Esophagus squamous epithelium (tissue), 5 donors: ENCODE data around the gene LTBP3. TPM values are rescaled to one million over a fixed set of nuclear protein-coding genes. Genes with fewer than 3 reads are reported as not detected.
A peak's percentile ranks its signal among the peaks of the same experiment; 100 is the strongest.

Source experiments
- DNase-seq: peaks from one replicate; lab custom pipeline; 2025; lab: John Stamatoyannopoulos, UW
- H3K27ac ChIP-seq, 4 donors: fragments of 200-600 bp; sonication (generic); one replicate each; pipeline ENCODE4 v1.5.1; 2016 to 2019; ENCODE audit warnings: mild to moderate bottlenecking in 1 of 4
- H3K27me3 ChIP-seq, 4 donors: fragments of 200-600 bp; sonication (generic); 1 replicate in 3 of 4; 2 replicates in 1 of 4; pipeline versions ENCODE4 v1.5.1 to v1.6.0; 2017 to 2021; ENCODE audit warnings: antibody characterized with exemption in 1 of 4
- H3K36me3 ChIP-seq, 3 donors: fragments of 200-600 bp; sonication (generic); one replicate each; pipeline ENCODE4 v1.5.1; 2016 to 2019
- H3K4me1 ChIP-seq, 3 donors: fragments of 200-600 bp; sonication (generic); one replicate each; pipeline ENCODE4 v1.5.1; 2017 to 2019
- H3K4me3 ChIP-seq, 4 donors: fragments of 200-600 bp; sonication (generic); 1 replicate in 3 of 4; 2 replicates in 1 of 4; pipeline ENCODE4 v1.5.1; 2016 to 2019; ENCODE audit warnings: mild to moderate bottlenecking in 2 of 4, moderate library complexity in 1 of 4
- H3K9me3 ChIP-seq, 3 donors: fragments of 200-600 bp; sonication (generic); one replicate each; pipeline ENCODE4 v1.5.1; 2016 to 2019
- CTCF ChIP-seq, 6 experiments: fragments of 450-650 bp in 4 of 6; fragments of 200-600 bp in 2 of 6; sonication (generic) in 2 of 6; IDR thresholded peaks; one replicate each; pipeline ENCODE4 v1.5.1; 2016 to 2019; ENCODE audit warnings: antibody characterized with exemption in 6 of 6, mild to moderate bottlenecking in 4 of 6, moderate library complexity in 4 of 6
- POLR2A ChIP-seq, 4 donors: fragments of 450-650 bp; IDR thresholded peaks; one replicate each; pipeline ENCODE4 v1.6.1; 2017; ENCODE audit warnings: antibody characterized with exemption in 4 of 4, mild to moderate bottlenecking in 4 of 4, moderate library complexity in 3 of 4
- WGBS, 2 donors: methylation state at CpG; one replicate each; pipeline ENCODE4 v1.1.5; 2018; 5-methylcytosine and 5-hydroxymethylcytosine counted together
- intact Hi-C: fragments of 100-400 bp; cut with DNase I; formaldehyde crosslinking; loops from one replicate; pipeline ENCODE4 v1.15.0; 2022
- total RNA-seq, 4 donors: library from RNA; depleted of rRNA; stranded (reverse); fragments of >200 nt; gene quantifications; one replicate each; pipeline ENCODE4 v1.1.0, GENCODE V29; 2016
- donor health status: DM: yes; HTN: yes; CAD: no.

LTBP3 gene
- 10 to 100 TPM; 28.1 to 87.5 (median 54.0) TPM for total RNA-seq

- 1 to 3% methylated on average over 18 to 22 of the region's 79 CpGs for WGBS, 2 donors
- peaks cover 0 to 10% (median 0%) of the 10 kb centered on the region in 3 donors for H3K36me3 ChIP-seq
- H3K4me3 ChIP-seq = peak within 1 kb of the TSS; percentile 46 to 83 (median 63)
- peaks cover 58 to 80% (median 59%) of the 10 kb centered on the region in 3 donors for H3K4me1 ChIP-seq
- H3K27ac ChIP-seq = peak within 1 kb of the TSS; percentile 78 to 95 (median 92)
- DNase-seq = no peak
- peak in 1 of 6 experiments; percentile 5 for TF ChIP-seq CTCF (IDR thresholded peaks at IDR 0.05)
- TF ChIP-seq POLR2A (IDR thresholded peaks at IDR 0.05) = peak in 2 of 4 donors; percentile 19 to 51
- H3K9me3 ChIP-seq = no peaks in the 10 kb centered on the region
- H3K27me3 ChIP-seq = no peaks in the 10 kb centered on the region
- intact Hi-C loops = no loop called here
Measured at GRCh38 chr11:65558002-65558929, at the start of gene LTBP3. LTBP3 (minus strand) TSS chr11:65558359; CDS start chr11:65557959, 400 bp downstream.

DNA sequence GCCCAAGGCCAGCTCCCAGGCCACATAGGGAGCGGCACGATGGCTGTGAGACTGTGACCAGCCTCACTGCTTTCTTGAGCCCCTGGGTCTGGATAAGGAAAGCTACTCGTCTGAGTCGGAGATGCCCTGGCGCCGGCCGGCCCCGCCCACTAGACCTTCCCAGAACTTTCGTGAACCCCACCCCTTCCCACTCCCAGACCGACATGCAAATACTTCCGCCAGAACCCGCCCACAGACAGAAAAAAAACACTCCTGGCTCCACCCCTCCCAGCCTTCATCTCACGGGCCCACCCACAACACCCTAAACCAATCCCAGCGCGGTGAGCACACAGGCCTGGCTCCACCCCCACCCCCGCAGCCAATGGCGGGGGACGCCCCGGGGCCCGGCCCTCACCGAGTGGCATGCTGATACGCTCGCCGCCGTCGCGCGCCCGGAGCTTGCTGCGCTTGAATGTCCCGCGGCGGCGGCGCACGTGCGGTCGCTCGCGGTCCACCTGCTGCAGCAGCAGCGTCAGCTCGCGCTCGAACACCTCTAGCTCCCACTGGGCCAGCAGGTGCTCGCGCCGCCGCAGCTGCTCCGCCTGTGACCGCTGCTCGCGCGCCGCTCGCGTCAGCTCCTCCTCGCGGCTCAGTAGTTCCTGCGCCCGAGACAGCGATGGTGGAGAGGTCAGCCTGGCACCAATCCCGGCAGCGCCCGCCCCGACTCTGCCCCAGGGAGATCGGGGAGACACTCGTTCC lies 48.9 kb upstream of the LTBP3 start:
- Histone ChIP-seq H3K4me3 (peak overlapping the region in 3 of 4 donors; percentile 32 to 57 (median 38)), H3K27ac (peak overlapping the region; percentile 56 to 90 (median 87)), H3K27me3 (no peaks in the 10 kb centered on the region), H3K36me3 (peaks cover 13 to 96% (median 18%) of the 10 kb centered on the region in 3 donors), H3K4me1 (peaks cover 34 to 61% (median 36%) of the 10 kb centered on the region in 3 donors), H3K9me3 (no peaks in the 10 kb centered on the region)
- 40 to 59% methylated on average over 2 to 31 of the region's 67 CpGs for WGBS, 2 donors
- DNase-seq = peak; percentile 37
- no peak for TF ChIP-seq POLR2A (IDR thresholded peaks at IDR 0.05)
- TF ChIP-seq CTCF (IDR thresholded peaks at IDR 0.05) = peak in 1 of 6 experiments; percentile 13
- intact Hi-C loops = no loop called here

DNA sequence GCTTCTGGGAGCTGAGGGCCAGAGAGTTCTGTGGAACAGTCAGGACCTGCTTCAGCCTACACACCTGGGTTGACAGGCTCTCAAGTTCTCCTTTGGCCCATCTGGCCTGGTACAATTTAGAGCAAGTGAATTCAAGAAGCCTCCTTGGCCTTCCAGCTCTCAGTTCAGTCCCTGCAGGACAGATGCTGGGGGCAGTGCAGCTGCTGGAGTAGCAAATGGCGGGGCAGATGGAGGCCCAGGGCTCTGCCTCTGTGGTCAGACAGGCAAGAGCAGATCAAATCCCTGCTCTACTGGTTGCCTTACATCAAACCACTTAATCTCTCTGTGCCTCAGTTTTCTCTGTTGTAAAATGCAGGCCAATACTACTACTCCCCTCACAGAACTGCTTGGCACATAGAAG lies 46.1 kb upstream of the LTBP3 start:
- TF ChIP-seq CTCF (IDR thresholded peaks at IDR 0.05) (no peak), POLR2A (IDR thresholded peaks at IDR 0.05) (no peak)
- Histone ChIP-seq H3K36me3 (peaks cover 14 to 83% (median 20%) of the 10 kb centered on the region in 3 donors), H3K9me3 (no peaks in the 10 kb centered on the region), H3K4me1 (peaks cover 10 to 33% (median 15%) of the 10 kb centered on the region in 3 donors), H3K4me3 (no peak overlapping the region), H3K27ac (no peak overlapping the region), H3K27me3 (no peaks in the 10 kb centered on the region)
- 100% methylated on average over 1 of the region's 1 CpG; no CpG with 5 or more reads in 1 of the 2 donors for WGBS, 2 donors
- DNase-seq = no peak
- intact Hi-C loops = no loop called here

DNA sequence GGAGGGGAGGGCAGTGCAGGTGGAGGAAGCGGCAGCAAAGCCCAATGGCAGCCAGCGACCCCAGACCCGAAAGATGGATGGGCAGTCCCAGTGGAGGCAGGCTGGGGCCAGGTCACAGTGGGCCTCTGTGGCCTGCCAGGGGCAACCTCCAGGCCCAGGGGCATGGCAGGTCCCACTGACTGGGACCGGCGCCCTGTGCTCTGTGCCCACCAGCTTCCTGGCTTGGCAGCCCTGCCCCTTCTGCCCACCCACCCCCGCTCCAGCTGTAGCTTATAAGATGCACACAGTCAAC lies 41.7 kb upstream of the LTBP3 start:
- Histone ChIP-seq H3K4me3 (no peak overlapping the region), H3K9me3 (no peaks in the 10 kb centered on the region), H3K27me3 (no peaks in the 10 kb centered on the region), H3K36me3 (peaks cover 26 to 65% (median 29%) of the 10 kb centered on the region in 3 donors), H3K4me1 (peaks cover 8 to 14% (median 10%) of the 10 kb centered on the region in 3 donors), H3K27ac (no peak overlapping the region)
- TF ChIP-seq CTCF (IDR thresholded peaks at IDR 0.05) = no peak
- TF ChIP-seq POLR2A (IDR thresholded peaks at IDR 0.05) = no peak
- intact Hi-C loops = no loop called here
- no CpG with 5 or more reads among the region's 6 CpGs for WGBS, 2 donors
- DNase-seq = no peak
